GM19351 (cell line): Measurements from ENCODE around the gene NDOR1.

ENCODE experiments used
- ATAC-seq: cut with Tn5 transposase; IDR thresholded peaks from one replicate; pipeline ENCODE4 v1.9.1; 2021; ENCODE audit warnings: mild to moderate bottlenecking, moderate library complexity; ENCODE audit not compliant: unreplicated experiment

NDOR1 gene

GRCh38 chr9:137219757-137220316, 14.3 kb downstream of the NDOR1 start:
- ATAC-seq: no peak

GRCh38 chr9:137220317-137221094, 15.0 kb downstream of the NDOR1 start:
- no peak for ATAC-seq

- ATAC-seq: no peak
Observed at GRCh38 chr9:137221095-137221505, 15.6 kb downstream of the NDOR1 start.

- ATAC-seq: no peak
Observed at GRCh38 chr9:137221506-137222111, 16.1 kb downstream of the NDOR1 start.

GRCh38 chr9:137222190-137223077, 16.9 kb downstream of the NDOR1 start, which contains the start of gene RNF208:
Gene RNF208 (minus strand): TSS chr9:137222240. CDS start chr9:137221212, 1,028 bp downstream.
- no peak for ATAC-seq

GRCh38 chr9:137223078-137223970, 17.8 kb downstream of the NDOR1 start:
- peak; percentile 74 for ATAC-seq

- ATAC-seq: no peak
Observed at GRCh38 chr9:137224830-137225694, 19.6 kb downstream of the NDOR1 start, which contains the start of gene CYSRT1. Gene CYSRT1 (plus strand): TSS chr9:137225174. CDS start chr9:137225622, 448 bp downstream.

- ATAC-seq: no peak
Observed at GRCh38 chr9:137225699-137226331, 20.3 kb downstream of the NDOR1 start.

- no peak for ATAC-seq
Observed at GRCh38 chr9:137226338-137227053, 21.0 kb downstream of the NDOR1 start.

- no peak for ATAC-seq
Observed at GRCh38 chr9:137227054-137227852, 21.8 kb downstream of the NDOR1 start, which contains the start of gene RNF224. Gene RNF224 (plus strand): TSS chr9:137227502. CDS start chr9:137228336, 834 bp downstream.

- no peak for ATAC-seq
Observed at GRCh38 chr9:137227853-137228505, 22.5 kb downstream of the NDOR1 start.

- no peak for ATAC-seq
Observed at GRCh38 chr9:137228506-137228967, 23.0 kb downstream of the NDOR1 start.

GRCh38 chr9:137228968-137229896, 23.7 kb downstream of the NDOR1 start:
- ATAC-seq: no peak

GRCh38 chr9:137229903-137230704, 24.6 kb downstream of the NDOR1 start:
- no peak for ATAC-seq
